Endothelial cell (in vitro differentiated cells): ENCODE data around the gene PIK3R2. TPM values are rescaled to one million over a fixed set of nuclear protein-coding genes. Genes with fewer than 3 reads are reported as not detected.

ENCODE experiments used
- DNase-seq: peaks from one replicate; pipeline ENCODE4 v3.0.0; 2021; ENCODE audit warnings: low spot score
- H3K27ac Mint-ChIP-seq: one replicate; pipeline ENCODE4 v1.8.0; 2021; ENCODE audit warnings: mixed read lengths, inconsistent platforms; ENCODE audit not compliant: unreplicated experiment
- H3K27me3 Mint-ChIP-seq: one replicate; pipeline ENCODE4 v1.8.0; 2021; ENCODE audit warnings: mild to moderate bottlenecking, moderate library complexity, mixed read lengths, inconsistent platforms; ENCODE audit not compliant: unreplicated experiment
- H3K36me3 Mint-ChIP-seq: one replicate; pipeline ENCODE4 v1.8.0; 2021; ENCODE audit warnings: mild to moderate bottlenecking, low read depth, mixed read lengths, inconsistent platforms; ENCODE audit not compliant: unreplicated experiment
- H3K4me1 Mint-ChIP-seq: one replicate; pipeline ENCODE4 v1.8.0; 2021; ENCODE audit warnings: mild to moderate bottlenecking, mixed read lengths, inconsistent platforms; ENCODE audit not compliant: unreplicated experiment
- H3K4me3 Mint-ChIP-seq: one replicate; pipeline ENCODE4 v1.8.0; 2021; ENCODE audit warnings: mild to moderate bottlenecking, mixed read lengths, inconsistent platforms; ENCODE audit not compliant: unreplicated experiment
- H3K9me3 Mint-ChIP-seq: one replicate; pipeline ENCODE4 v1.8.0; 2021; ENCODE audit warnings: mixed read lengths, inconsistent platforms; ENCODE audit not compliant: unreplicated experiment
- CTCF ChIP-seq: fragments of 200-600 bp; sonication (generic); IDR thresholded peaks from one replicate; pipeline ENCODE4 v1.5.0; 2021; ENCODE audit warnings: antibody characterized with exemption; ENCODE audit not compliant: unreplicated experiment
- total RNA-seq: library from RNA; stranded (reverse); fragmentation: NEBNext Ultra II Directional; extraction: Animal tissue kit (Norgen Biotek cat#: 25700); gene quantifications from one replicate; pipeline ENCODE4 v1.2.1, GENCODE V29; 2021; ENCODE audit not compliant: unreplicated experiment

The PIK3R2 gene
- total RNA-seq, 1 donor from 2014 or later: 28.0 TPM

GRCh38 chr19:18171605-18172327, 18.8 kb downstream of the PIK3R2 start:
- Mint-ChIP-seq H3K27ac (no peak overlapping the region), H3K9me3 (no peaks in the 10 kb centered on the region), H3K4me3 (no peak overlapping the region), H3K4me1 (no peaks in the 10 kb centered on the region), H3K27me3 (peaks cover 5% of the 10 kb centered on the region), H3K36me3 (peaks cover 7% of the 10 kb centered on the region)
- TF ChIP-seq CTCF: no peak
- DNase-seq: no peak

GRCh38 chr19:18172331-18173053, 19.5 kb downstream of the PIK3R2 start:
- Mint-ChIP-seq H3K9me3 (no peaks in the 10 kb centered on the region), H3K27me3 (peaks cover 5% of the 10 kb centered on the region), H3K4me3 (no peak overlapping the region), H3K36me3 (peaks cover under 1% of the 10 kb centered on the region), H3K4me1 (no peaks in the 10 kb centered on the region), H3K27ac (no peak overlapping the region)
- TF ChIP-seq CTCF: no peak
- no peak for DNase-seq

GRCh38 chr19:18173054-18173571, 20.1 kb downstream of the PIK3R2 start:
- no peaks in the 10 kb centered on the region for H3K9me3 Mint-ChIP-seq
- no peaks in the 10 kb centered on the region for H3K4me1 Mint-ChIP-seq
- no peak overlapping the region for H3K27ac Mint-ChIP-seq
- no peak for TF ChIP-seq CTCF
- no peak for DNase-seq
- peaks cover 5% of the 10 kb centered on the region for H3K27me3 Mint-ChIP-seq
- H3K36me3 Mint-ChIP-seq: no peaks in the 10 kb centered on the region
- no peak overlapping the region for H3K4me3 Mint-ChIP-seq

GRCh38 chr19:18173572-18174288, 20.8 kb downstream of the PIK3R2 start, which contains the start of gene IFI30:
Gene IFI30, plus strand, starts transcription at chr19:18173813. Its CDS starts 29 bp downstream, at chr19:18173842.
- Mint-ChIP-seq H3K27ac (no peak within 1 kb of the TSS), H3K36me3 (no peaks in the 10 kb centered on the region), H3K4me3 (no peak within 1 kb of the TSS), H3K27me3 (peaks cover 5% of the 10 kb centered on the region), H3K4me1 (no peaks in the 10 kb centered on the region), H3K9me3 (no peaks in the 10 kb centered on the region)
- DNase-seq: no peak
- TF ChIP-seq CTCF: no peak
